GM21423 (cell line): ENCODE measurements around the gene IRS1.

ENCODE experiments used
- ATAC-seq: cut with Tn5 transposase; IDR thresholded peaks from one replicate; pipeline ENCODE4 v1.9.1; 2021; ENCODE audit warnings: mild to moderate bottlenecking, moderate library complexity; ENCODE audit not compliant: unreplicated experiment

IRS1 gene

DNA sequence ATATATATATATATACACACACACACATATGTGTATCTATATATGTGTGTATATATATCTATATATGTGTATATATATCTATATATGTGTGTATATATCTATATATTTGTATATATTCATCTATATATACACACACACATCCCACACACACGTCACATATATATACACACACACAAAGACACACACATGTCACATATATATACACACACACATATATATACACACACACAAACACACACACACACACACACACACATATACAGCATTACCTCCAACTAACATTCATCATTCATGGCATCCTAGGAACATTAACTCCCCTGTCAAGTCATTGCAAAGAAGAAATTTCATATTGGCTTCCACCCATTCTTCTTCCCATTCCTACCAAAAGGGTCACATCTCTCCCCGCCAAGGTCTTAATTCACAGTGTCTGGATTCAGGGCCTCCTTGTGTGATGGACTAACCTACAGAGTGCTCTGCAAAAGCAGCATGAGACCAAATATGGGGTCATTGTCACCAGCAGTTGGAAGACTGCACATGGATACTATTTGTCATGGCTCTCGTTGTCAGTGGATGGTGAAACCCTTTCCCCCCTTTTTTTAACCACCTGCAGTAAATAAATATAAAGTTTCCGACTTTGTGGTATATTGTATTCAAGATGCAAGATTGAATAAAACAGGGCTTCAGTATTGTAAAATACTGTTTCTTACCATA is 67.0 kb downstream of the IRS1 start:
- no peak for ATAC-seq

DNA sequence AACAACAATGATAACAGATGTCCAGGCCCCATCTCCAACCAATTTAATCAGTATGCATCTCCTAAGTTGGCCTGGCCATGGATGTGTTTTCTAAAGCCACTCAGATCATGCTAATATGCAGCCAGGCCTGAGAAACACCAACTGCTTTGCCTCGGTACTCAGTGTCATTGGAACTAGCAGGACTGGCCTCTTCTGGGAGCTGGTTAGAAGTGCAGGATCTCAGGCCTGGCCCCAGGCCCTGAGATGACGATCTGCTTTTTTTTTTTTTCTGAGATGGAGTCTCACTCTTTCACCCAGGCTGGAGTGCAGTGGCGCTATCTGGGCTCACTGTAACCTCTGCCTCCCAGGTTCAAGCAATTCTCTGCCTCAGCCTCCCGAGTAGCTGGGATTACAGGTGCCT is 69.1 kb downstream of the IRS1 start:
- no peak for ATAC-seq

DNA sequence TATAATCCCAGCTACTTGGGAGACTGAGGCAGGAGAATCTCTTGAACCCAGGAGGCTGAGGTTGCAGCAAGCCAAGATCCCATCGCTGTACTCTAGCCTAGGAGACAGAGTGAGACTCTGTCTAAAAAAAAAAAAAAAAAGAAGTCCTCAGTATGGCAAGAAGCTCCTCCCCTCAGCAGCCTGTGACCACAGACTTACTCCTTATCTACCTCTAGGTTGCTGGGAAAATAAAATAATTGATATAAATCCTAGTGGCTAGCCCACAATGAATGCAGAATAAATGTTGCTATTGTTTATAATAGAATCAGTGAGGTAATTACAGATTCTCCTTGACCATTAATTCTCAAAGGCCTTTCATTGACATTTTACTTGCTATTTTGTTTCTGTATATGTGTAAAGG is 70.6 kb downstream of the IRS1 start:
- ATAC-seq: no peak

DNA sequence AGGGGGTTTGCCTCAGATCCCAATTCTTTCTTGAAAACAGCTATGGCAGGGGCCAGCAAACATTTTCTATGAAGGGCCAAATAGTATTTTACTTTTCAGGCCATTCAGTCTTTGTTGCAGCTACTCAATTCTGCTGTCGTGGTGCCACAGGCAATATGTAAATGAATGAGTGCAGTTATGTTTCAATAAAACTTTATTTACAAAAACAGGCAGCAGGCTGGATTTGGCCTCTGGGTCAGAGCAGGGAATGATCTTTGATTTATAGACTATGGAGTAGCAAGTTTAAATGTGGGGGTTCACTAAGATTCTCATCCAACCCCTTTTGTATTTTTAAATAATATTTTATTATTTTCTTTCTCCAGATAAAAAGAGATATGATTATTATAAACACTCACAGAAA is 72.4 kb downstream of the IRS1 start:
- no peak for ATAC-seq

DNA sequence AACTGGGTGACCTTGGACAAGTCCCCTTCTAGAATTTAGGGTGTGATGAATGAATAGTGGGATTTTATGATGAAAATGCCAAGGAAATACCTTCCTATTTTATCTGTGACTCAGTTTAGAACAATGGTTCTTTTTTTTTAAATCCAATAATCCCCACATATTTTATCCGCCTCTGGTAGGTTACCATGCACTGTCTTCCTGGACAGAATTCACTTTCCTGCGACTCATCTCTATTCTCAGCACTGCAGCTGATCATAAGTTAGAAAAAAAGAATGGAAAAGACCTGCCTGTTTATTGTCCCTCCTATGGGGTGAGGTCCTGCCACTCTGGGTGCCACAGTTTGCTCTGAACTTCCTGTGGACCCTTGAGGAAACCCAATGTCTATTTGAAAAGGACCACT is 73.1 kb downstream of the IRS1 start:
- no peak for ATAC-seq

DNA sequence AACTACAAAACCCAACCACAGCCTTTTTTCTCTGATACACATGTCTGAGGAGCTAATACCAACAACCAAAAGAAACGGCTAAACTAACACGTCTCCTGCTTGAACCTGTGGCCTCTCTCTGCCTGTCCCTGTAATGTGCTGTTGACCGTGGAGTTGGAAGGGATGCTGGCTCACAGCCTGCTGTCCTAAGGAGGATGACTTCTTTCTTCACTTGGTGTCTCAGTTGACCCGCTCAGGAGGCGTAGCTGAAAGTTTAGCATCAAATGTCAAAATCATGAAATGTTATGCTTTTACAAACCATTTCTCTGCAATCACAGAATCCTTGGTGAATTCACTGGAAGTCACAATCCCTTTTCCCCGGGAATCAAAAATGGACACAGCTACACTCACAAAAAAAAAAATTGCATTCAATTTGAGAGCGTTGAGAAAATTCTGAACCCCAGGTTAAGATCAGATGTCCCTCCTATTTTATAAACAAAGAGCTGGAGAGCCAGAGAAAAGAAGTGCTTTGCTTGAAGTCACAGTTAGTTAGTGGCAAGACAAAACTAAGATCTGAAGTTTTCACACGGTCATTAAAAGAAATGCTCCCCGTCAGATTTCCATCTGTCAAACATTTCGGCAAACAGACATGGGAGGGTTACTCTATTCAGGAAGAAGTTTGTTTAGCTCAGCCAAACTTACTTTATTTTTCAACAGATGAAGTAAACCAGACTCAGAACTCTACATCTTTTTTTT is 74.3 kb downstream of the IRS1 start:
- no peak for ATAC-seq

DNA sequence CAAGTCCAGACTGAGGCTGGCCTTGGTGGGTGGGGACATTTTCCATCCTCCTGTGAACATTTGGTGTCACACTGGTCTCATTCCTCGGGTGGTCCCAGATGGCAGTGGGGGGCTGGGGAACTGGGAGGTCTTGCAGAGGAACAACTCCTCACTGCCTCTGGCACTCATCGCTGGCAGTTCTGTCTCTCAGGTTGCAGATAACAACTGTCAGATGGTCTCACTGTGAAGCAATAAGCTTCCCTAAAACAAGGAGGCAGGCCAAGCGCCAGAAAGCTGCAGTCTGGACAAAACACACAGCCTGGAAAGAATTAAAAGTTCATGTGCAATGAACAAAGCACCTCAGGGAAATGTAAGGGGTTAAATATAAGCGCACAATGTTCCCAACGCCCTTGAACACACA is 78.1 kb downstream of the IRS1 start:
- ATAC-seq: no peak

DNA sequence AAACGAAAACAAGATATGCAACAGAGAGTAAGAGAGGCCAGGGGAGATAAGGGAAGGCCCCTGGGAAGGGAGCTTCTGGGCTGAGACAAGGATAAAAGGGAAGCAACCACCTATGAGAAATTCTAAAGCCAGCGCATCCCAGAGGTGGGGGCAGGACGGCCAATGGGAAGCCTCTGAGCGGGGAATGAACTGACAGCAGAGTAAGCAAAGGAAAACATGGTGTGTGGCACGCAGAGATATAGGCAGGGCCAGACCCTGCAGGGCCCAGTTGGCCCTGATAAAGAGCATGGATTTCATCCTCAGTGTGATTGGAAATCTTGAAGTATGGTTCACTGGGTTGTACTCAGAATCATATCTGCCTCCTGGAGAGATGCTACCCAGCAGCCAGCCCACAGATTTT is 78.7 kb downstream of the IRS1 start:
- no peak for ATAC-seq

DNA sequence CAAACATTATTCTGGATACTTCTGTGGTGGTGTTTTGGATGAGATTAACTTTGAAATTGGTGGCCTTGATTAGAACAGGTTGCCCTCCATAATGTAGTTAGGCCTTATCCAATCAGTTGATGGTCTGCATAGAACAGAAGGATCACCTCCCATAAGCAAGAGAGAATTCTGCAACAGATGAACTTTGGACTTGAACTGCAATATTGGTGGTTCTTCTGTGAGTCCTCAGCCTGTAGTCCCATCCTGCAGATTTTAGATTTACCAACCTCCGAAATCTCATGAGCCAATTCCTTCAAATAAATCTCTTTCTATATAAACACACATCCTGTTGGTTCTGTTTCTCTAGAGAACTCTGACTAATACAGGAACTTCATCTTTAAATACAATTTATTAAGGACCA is 81.9 kb downstream of the IRS1 start:
- ATAC-seq: no peak

DNA sequence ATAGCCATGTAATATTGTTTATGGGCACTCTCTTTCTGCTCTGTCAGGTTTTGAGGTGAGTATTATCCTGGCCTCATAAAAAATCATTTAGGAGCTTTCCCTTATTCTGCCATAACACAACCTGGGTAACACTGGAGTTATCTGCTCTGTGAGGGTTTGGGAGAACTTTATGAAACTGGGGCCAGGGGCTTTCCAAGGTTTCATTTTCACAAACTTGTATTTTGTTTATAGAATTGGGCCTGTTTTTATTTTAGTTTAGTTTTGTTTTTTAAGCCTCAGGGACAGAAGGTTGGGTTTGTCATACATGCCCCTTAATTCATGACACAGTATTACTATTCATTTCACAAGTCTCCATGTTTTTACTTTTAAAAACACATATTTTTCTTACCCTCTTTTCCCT is 83.5 kb downstream of the IRS1 start:
- peak; percentile 45 for ATAC-seq

DNA sequence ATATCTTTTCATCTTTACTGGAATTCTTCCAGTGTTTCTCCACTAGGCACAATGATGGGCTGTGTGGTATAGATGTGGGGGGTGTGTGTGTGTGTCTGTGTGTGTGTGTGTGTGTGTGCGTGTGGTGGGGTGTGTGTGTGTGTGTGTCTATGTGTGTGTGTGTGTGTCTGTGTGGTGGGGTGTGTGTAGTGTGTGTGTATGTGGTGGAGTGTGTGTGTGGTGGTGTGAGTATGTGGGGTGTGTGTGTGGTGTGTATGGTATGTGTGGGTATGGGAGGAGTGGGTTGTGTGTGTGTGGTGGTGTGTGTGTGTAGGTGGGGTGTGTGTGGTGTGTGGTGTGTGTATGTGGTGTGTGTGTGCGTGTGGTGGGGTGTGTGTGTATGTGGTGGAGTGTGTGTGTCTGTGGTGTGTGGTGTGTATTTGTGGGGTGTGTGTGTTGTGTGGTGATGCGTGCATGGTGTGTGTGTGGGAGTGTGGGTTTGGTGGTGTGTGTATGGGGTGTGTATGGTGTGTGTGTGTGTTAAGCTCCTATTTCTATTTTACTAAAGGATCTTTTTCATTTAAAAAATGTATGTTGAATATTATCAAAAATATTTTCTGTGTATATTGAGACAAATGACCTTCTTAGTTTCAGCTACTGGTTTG is 84.2 kb downstream of the IRS1 start:
- ATAC-seq: no peak

DNA sequence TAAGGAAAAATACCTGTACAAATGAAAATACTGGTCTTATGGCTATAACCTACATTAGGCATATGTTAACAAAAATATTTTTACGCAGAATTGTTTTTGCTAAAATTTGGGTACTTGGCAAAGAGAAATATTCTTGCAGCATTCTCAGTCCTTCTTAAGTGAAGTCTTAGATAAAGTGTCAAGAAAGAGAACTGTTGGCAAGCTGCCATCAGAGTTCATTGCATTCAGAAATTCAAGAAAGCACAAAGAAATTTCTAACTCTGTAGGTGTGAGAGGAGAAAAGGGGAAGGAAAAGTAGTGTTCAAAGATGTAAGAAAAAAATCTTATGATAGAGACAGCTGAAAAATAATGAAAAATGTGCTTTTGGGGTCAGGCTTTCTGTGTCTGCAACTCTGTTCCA is 86.7 kb downstream of the IRS1 start:
- ATAC-seq: no peak

DNA sequence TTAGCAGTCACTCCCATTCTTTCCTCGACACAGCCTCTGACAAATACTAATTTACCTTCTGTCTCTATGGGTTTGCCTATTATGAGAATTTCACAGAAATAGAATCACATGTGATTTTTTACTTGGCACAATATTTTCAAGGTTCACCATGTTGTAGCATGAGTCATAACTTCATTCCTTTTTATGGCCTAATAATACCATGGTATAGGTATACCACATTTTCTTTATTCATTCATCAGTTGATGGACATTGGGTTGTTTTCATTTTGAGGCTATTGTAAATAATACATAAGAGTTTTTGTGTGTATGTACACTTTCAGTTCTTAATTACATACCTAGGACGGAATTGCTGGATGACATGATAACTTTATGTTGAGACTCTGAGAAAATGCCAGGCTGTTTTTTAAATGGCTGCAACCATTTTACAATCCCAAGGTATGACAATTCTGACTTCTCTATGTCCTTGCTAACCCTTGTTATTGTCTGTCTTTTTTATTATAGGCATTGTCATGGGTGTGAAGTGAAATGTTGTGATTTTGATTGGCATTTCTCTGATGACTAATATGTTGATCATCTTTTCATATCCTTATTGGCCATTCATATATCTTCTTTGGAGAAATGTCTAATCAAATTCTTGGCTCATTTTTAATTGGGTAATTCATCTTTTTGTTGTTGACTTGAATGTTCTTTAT is 87.9 kb downstream of the IRS1 start:
- ATAC-seq: no peak

DNA sequence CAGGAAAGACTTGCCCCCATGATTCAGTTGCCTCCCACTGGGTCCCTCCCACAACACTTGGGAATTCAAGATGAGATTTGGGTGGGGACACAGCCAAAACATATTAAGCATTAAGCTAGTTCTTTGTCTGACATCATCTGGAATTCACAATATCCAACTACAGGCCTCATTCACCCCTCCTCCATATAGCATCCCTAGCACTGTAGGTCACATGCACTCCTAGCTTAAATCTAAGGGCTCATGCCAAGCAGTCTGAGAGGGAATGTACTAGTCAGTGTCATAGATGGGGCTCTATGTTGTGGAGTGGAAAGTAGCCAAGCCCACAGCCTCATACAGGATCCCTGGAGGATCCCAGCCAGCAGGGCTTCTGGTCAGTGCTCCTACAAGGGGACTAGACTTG is 92.1 kb downstream of the IRS1 start:
- no peak for ATAC-seq

DNA sequence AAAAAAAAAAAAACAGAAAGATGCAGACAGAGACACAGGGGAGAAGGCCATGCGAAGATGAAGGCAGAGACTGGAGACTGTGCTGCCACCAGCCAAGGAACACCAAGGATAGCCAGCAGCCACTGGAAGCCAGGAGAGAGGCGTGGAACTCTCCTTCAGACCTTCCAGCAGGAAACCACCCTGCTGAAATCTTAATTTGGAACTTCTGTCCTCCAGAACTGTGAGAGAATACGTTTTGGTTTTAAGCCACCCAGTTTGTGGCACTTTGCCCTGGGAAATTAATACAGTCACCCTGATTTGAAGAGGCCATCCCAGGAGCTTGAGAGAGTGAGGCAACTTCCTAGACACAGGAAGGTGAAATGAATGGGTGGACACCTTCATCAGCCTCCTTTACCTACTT is 93.7 kb downstream of the IRS1 start:
- ATAC-seq: no peak

DNA sequence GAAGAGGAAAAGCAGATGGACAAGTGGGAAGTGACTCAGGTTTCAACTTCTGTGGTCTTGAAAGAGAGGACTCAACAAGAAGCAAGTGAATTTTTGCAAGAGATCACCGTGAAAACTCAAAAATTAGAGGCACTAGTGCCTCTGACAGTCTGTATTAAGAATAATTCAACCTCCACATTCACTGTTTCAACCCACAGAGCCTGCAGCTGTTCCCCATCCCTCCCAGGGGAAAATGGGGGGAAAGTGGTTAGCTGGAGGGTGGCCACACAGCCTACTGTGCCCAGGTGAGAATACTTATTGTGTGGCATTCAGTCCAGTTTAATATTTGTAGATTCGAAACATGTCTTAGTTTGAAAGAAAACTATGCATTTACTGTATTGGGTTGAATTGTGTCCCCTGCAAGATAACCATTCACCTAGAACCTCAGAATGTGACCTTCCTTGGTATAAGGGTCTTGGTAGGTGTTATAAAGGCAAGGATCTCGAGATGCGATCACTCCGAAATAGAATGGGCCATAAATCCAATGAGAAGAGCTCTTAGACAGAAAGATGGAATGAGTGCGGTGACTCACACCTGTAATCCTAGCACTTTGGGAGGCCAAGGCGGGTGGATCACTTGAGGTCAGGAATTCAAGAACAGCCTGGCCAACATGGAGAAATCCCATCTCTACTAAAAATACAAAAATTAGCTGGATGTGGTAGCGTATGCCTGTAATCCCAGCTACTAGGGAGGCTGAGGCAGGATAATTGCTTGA is 94.3 kb downstream of the IRS1 start:
- no peak for ATAC-seq

DNA sequence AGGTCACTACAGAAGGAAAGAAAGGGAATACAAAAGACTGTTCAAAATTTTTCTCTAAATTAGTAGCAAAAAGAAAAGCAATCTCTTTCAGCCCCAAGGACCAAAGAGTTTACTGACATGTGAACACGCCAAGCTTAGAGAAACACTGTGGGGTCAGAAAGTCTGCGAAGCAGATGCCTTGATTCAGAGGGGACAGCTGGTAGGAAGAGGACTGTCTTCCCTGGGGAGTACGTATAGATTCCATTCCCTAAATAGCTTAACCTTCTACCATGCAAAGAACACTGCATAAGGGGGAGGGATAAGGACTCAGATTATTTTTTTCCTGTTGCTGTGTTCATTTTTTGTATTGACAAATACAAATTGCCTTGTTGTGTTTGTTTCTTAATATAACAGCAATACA is 96.1 kb downstream of the IRS1 start:
- no peak for ATAC-seq

DNA sequence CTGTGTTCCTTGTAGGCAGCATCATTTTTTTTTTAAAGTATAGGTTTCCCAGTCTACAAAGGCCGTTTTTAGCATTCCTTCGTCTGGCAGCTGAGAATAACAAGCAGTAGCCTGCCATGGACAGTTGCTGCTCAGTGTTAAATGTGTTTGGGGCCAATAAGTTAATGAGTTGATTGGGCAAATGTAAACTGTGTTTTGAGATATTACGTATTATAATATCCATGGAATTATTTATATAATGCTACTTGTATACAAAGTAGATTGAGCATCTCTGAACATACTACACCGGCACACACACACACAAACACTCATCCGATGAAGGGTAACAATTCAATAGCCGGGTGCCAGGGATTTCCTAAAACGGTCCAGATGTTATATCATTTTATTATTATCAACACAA is 97.2 kb downstream of the IRS1 start:
- no peak for ATAC-seq

DNA sequence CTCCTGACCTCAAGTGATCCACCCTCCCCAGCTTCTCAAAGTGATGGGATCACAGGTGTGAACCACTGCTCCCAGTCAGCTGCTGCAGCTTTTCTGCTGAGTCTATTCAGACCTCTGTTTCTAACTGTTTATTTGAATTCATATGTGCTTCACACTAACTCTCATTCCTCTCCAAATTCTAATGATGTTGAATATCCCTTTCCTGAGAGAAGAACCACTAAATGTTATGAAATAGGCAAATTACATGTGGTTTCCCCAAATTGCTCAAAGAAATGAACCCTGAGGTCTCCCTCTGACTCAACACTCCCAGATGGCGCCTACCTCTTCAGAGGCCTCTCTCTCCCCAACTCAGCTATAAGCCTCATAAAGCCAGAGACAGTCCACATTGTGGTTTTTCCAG is 98.6 kb downstream of the IRS1 start:
- ATAC-seq: peak; percentile 46

DNA sequence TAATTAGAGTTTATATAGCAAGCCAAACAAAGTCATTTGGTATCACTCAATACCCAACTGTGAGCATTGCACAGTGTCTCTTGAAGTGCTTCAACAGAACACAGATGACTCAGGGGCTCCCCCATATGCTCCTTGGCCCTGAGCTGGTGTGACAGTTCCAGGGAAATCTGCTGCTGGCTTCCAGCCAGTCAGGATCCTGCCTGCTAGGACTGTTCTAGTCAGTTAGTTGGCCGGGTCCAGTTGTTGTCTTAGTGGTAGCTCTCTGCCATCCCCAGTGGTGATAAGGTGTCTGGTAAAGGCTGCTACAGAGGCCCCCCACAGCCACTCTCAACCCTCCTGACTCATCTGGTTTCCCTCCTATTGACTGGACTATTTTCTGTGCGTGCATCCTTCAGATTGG is 100.3 kb downstream of the IRS1 start:
- no peak for ATAC-seq

DNA sequence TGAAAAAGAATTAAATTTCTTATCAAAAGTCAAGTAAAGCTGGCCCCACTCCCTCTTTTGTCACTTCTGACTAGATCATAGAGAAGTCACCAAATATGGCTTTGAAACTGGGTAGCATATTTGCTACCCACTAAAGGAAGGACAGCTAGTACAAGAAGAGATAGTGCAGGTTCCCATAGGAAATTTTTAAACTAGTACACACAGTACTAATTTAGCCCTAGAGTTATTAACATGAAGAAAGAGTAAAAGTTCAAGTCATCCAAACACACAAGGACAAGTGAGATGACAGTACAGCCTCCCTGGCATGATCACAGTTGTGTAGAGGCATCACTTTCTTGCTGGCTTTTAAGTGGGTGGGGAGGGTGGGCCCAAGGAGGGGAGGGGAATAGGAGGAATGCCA is 100.9 kb downstream of the IRS1 start:
- no peak for ATAC-seq
